ENCODE data around the gene PPP1R26.

DNA sequence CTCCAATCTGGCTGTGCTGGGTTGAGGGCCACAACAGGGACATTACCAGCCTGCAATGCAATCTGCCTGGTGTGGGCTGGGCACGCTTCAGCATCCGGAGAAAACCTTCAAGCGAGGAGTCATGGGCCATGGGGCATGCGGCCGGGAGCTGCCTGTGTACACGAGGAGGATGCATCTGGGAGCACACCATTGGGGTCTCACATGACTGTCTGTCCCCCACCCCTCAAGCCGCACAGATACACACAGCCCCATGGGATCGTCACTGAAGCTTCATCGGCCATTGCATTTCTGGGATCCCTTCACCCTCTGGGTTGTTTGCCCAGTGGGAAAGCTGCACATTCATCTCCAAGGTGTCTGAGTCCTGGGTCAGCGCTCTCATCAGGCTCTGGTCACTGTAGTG lies 51.5 kb downstream of the PPP1R26 start:
- TF ChIP-seq, protein P1, sequence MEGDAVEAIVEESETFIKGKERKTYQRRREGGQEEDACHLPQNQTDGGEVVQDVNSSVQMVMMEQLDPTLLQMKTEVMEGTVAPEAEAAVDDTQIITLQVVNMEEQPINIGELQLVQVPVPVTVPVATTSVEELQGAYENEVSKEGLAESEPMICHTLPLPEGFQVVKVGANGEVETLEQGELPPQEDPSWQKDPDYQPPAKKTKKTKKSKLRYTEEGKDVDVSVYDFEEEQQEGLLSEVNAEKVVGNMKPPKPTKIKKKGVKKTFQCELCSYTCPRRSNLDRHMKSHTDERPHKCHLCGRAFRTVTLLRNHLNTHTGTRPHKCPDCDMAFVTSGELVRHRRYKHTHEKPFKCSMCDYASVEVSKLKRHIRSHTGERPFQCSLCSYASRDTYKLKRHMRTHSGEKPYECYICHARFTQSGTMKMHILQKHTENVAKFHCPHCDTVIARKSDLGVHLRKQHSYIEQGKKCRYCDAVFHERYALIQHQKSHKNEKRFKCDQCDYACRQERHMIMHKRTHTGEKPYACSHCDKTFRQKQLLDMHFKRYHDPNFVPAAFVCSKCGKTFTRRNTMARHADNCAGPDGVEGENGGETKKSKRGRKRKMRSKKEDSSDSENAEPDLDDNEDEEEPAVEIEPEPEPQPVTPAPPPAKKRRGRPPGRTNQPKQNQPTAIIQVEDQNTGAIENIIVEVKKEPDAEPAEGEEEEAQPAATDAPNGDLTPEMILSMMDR (conservative IDR thresholded peaks at IDR 0.05), result no peak
- TF ChIP-seq EZH2 (IDR thresholded peaks at IDR 0.05; ENCODE audit: low read depth), result no peak

Data from PC-9 (cell line).